ENCODE data around the gene DSCAML1. TPM values are rescaled to one million over a fixed set of nuclear protein-coding genes. Genes with fewer than 3 reads are reported as not detected.

The DSCAML1 gene
- total RNA-seq, 2 donors from 2014 or later, result 0.33 to 1.6 TPM

- Histone ChIP-seq H3K27ac (no peak overlapping the region), H3K9me3 (no peaks in the 10 kb centered on the region), H3K36me3 (replicated peaks in 1 of 2; ENCODE audit: insufficient read depth in 1 of 2, low read depth in 2 of 2) (peaks cover 20 to 49% of the 10 kb centered on the region in 2 donors), H3K27me3 (no peaks in the 10 kb centered on the region), H3K4me3 (no peak overlapping the region), H3K4me1 (no peaks in the 10 kb centered on the region)
- ATAC-seq, result no peak
- WGBS, 2 donors, result 92 to 99% methylated on average over 11 to 14 of the region's 14 CpGs
- DNase-seq, result no peak
- intact Hi-C loops (cut with DNase I), result no loop called here
- TF ChIP-seq CTCF (IDR thresholded peaks at IDR 0.05) (no peak), POLR2A (IDR thresholded peaks at IDR 0.05) (no peak)
Observed at GRCh38 chr11:117394221-117394925, 402.6 kb downstream of the DSCAML1 start.

GRCh38 chr11:117392979-117393378 lies 404.0 kb downstream of the DSCAML1 start:
- intact Hi-C loops (cut with DNase I), result no loop called here
- H3K27me3 ChIP-seq, result no peaks in the 10 kb centered on the region
- H3K27ac ChIP-seq, result no peak overlapping the region
- no peak for DNase-seq
- ATAC-seq, result no peak
- TF ChIP-seq POLR2A (IDR thresholded peaks at IDR 0.05), result no peak
- TF ChIP-seq CTCF (IDR thresholded peaks at IDR 0.05), result no peak
- no peak overlapping the region for H3K4me3 ChIP-seq
- H3K9me3 ChIP-seq, result no peaks in the 10 kb centered on the region
- WGBS, 2 donors, result 90 to 92% methylated on average over 8 of the region's 8 CpGs
- peaks cover 20 to 48% of the 10 kb centered on the region in 2 donors for H3K36me3 ChIP-seq (replicated peaks in 1 of 2; ENCODE audit: insufficient read depth in 1 of 2, low read depth in 2 of 2)
- H3K4me1 ChIP-seq, result no peaks in the 10 kb centered on the region

- TF ChIP-seq CTCF (IDR thresholded peaks at IDR 0.05) (no peak), POLR2A (IDR thresholded peaks at IDR 0.05) (no peak)
- DNase-seq (no peak), ATAC-seq (no peak)
- Histone ChIP-seq H3K9me3 (no peaks in the 10 kb centered on the region), H3K27ac (no peak overlapping the region), H3K27me3 (no peaks in the 10 kb centered on the region), H3K36me3 (replicated peaks in 1 of 2; ENCODE audit: insufficient read depth in 1 of 2, low read depth in 2 of 2) (peaks cover 20 to 52% of the 10 kb centered on the region in 2 donors), H3K4me1 (no peaks in the 10 kb centered on the region), H3K4me3 (no peak overlapping the region)
- 83 to 100% methylated on average over 5 to 12 of the region's 12 CpGs for WGBS, 2 donors
- intact Hi-C loops (cut with DNase I), result no loop called here
Observed at GRCh38 chr11:117392001-117392690, 404.9 kb downstream of the DSCAML1 start.

- Histone ChIP-seq H3K4me3 (no peak overlapping the region), H3K36me3 (replicated peaks in 1 of 2; ENCODE audit: insufficient read depth in 1 of 2, low read depth in 2 of 2) (peaks cover 12 to 46% of the 10 kb centered on the region in 2 donors), H3K9me3 (no peaks in the 10 kb centered on the region), H3K27me3 (no peaks in the 10 kb centered on the region), H3K27ac (no peak overlapping the region), H3K4me1 (no peaks in the 10 kb centered on the region)
- DNase-seq (no peak), ATAC-seq (no peak)
- TF ChIP-seq POLR2A (IDR thresholded peaks at IDR 0.05), result no peak
- TF ChIP-seq CTCF (IDR thresholded peaks at IDR 0.05), result no peak
- 90 to 95% methylated on average over 8 of the region's 8 CpGs for WGBS, 2 donors
- intact Hi-C loops (cut with DNase I), result no loop called here
Observed at GRCh38 chr11:117391181-117391580, 405.8 kb downstream of the DSCAML1 start.
